GM12878 (cell line): ENCODE results near the gene DTD2. TPM values are rescaled to one million over a fixed set of nuclear protein-coding genes. Genes with fewer than 3 reads are reported as not detected.

Experiments used
- ATAC-seq: fragments of 200-7000 bp; cut with Tn5 transposase; 3 replicates; pipeline ENCODE4 v1.9.1; 2020; ENCODE audit warnings: mild to moderate bottlenecking, moderate library complexity
- BruUV-seq: library from RNA; stranded (reverse); fragments of 400-500 nt; replicated peaks from 2 replicates; lab custom pipeline; 2021; lab: Mats Ljungman, UMichigan
- CTCF ChIA-PET: fragments of 300-600 bp; sonication (Branson Sonifier 250); formaldehyde crosslinking; extraction: SDS; loops from one replicate; lab custom pipeline; 2021; ENCODE audit warnings: inconsistent platforms; lab: Yijun Ruan, JAX
- POLR2A ChIA-PET: fragments of 350-600 bp; formaldehyde crosslinking; extraction: SDS; loops from one replicate; lab custom pipeline; 2021; ENCODE audit warnings: inconsistent platforms; lab: Charles Lee
- RAD21 ChIA-PET: fragments of 300-600 bp; sonication (Branson Sonifier 250); formaldehyde crosslinking; loops from one replicate; lab custom pipeline; 2023; ENCODE audit warnings: antibody characterized with exemption; ENCODE audit not compliant: unreplicated experiment; lab: Charles Lee
- SMC1A ChIA-PET: fragments of 300-600 bp; sonication (Branson Sonifier 250); formaldehyde crosslinking; loops from one replicate; lab custom pipeline; 2023; ENCODE audit not compliant: unreplicated experiment, uncharacterized antibody; lab: Charles Lee
- DNase-seq: peaks from one replicate; pipeline ENCODE4 v3.0.0-alpha.2; 2011; ENCODE audit warnings: low read depth, low spot score
- FAIRE-seq: peaks from 3 replicates; lab custom pipeline; 2011; peaks lifted over from hg19 to GRCh38; lab: Jason Lieb, UNC
- H2AFZ ChIP-seq: 2 replicates; pipeline ENCODE4 v1.6.0; 2011; ENCODE audit warnings: low read depth, low read length, control low read depth; ENCODE audit not compliant: control insufficient read depth
- H3K27ac ChIP-seq: 2 replicates; pipeline ENCODE4 v1.5.1; 2011; ENCODE audit warnings: control low read depth; ENCODE audit not compliant: control insufficient read depth, insufficient read depth
- H3K27me3 ChIP-seq, 2 experiments: replicated peaks in 1 of 2; 2 replicates each; pipeline versions ENCODE4 v1.6.0 to v1.6.1; 2011; ENCODE audit warnings: low read length in 1 of 2; ENCODE audit not compliant: control insufficient read depth in 2 of 2, insufficient read depth in 2 of 2
- H3K36me3 ChIP-seq, 2 experiments: 2 replicates each; pipeline ENCODE4 v1.5.1; 2011; ENCODE audit warnings: low read length in 1 of 2; ENCODE audit not compliant: control insufficient read depth in 2 of 2, insufficient read depth in 2 of 2
- H3K4me1 ChIP-seq: 2 replicates; pipeline ENCODE4 v1.6.1; 2011; ENCODE audit warnings: mild to moderate bottlenecking, low read length, moderate library complexity, mixed read lengths; ENCODE audit not compliant: control insufficient read depth, insufficient read depth
- H3K4me2 ChIP-seq: 2 replicates; pipeline ENCODE4 v1.6.0; 2011; ENCODE audit warnings: control low read depth; ENCODE audit not compliant: control insufficient read depth, insufficient read depth
- H3K4me3 ChIP-seq: fragments of 200-600 bp; sonication (generic); 2 replicates; pipeline ENCODE4 v1.5.1; 2016
- H3K79me2 ChIP-seq: 2 replicates; pipeline ENCODE4 v1.6.0; 2011; ENCODE audit warnings: low read length; ENCODE audit not compliant: control insufficient read depth, insufficient read depth
- H3K9ac ChIP-seq: 2 replicates; pipeline ENCODE4 v1.8.0; 2011; ENCODE audit warnings: low read length, control low read depth, mixed read lengths; ENCODE audit not compliant: control insufficient read depth, insufficient read depth
- H3K9me3 ChIP-seq: replicated peaks from 3 replicates; pipeline ENCODE4 v1.5.1; 2011; ENCODE audit warnings: mild to moderate bottlenecking, low read length; ENCODE audit not compliant: control insufficient read depth, insufficient read depth
- H4K20me1 ChIP-seq: 2 replicates; pipeline ENCODE4 v1.6.0; 2011; ENCODE audit not compliant: control insufficient read depth, insufficient read depth
- HDAC6 ChIP-seq: fragments of 200-600 bp; sonication (generic); IDR thresholded peaks from one replicate; pipeline ENCODE4 v1.8.0; 2017; ENCODE audit warnings: antibody characterized with exemption; ENCODE audit not compliant: unreplicated experiment
- PAX8 ChIP-seq: fragments of 450-650 bp; IDR thresholded peaks from 2 replicates; pipeline ENCODE4 v1.6.1; 2017; ENCODE audit warnings: mild to moderate bottlenecking, moderate library complexity
- RELA ChIP-seq: fragments of 450-650 bp; IDR thresholded peaks from 2 replicates; pipeline ENCODE4 v1.8.0; 2014; ENCODE audit warnings: borderline replicate concordance; ENCODE audit not compliant: partially characterized antibody
- RUNX3 ChIP-seq: IDR thresholded peaks from 2 replicates; pipeline ENCODE4 v1.6.1; 2012; ENCODE audit warnings: low read length, inconsistent platforms
- TCF12 ChIP-seq: IDR thresholded peaks from 2 replicates; pipeline ENCODE4 v1.6.1; 2011; ENCODE audit warnings: low read depth, mild to moderate bottlenecking, low read length
- ZSCAN29 ChIP-seq: fragments of 450-650 bp; IDR thresholded peaks from 2 replicates; pipeline ENCODE4 v1.6.1; 2017; ENCODE audit warnings: mild to moderate bottlenecking, moderate library complexity
- in situ Hi-C: fragments of 300-500 bp; cut with MboI; formaldehyde crosslinking; loops from 9 replicates; pipeline ENCODE4 v1.14.3; 2018; ENCODE audit warnings: mixed read lengths
- intact Hi-C: fragments of 100-400 bp; cut with micrococcal nuclease; formaldehyde crosslinking; loops from one replicate; pipeline ENCODE4 v1.14.2; 2022; ENCODE audit not compliant: unreplicated experiment
- polyA plus RNA-seq, 11 experiments: library from polyadenylated mRNA; depleted of rRNA in 4 of 11; unstranded in 6 of 11; stranded (reverse) in 5 of 11; fragments of >200 nt; fragmentation: Nextera tagmentation in 4 of 11; fragmentation: Illumina TruSeq in 1 of 11; extraction: Ambion mirVana in 4 of 11; extraction: Trizol in 1 of 11; gene quantifications; 1 replicate in 1 of 11; 2 replicates in 10 of 11; pipeline versions ENCODE4 v1.2.1 to v1.2.3, GENCODE V29; 2011 to 2016; ENCODE audit warnings: inconsistent platforms in 2 of 11, missing spikeins in 2 of 11, low read depth in 1 of 11
- total RNA-seq, 4 experiments: library from RNA; depleted of rRNA in 3 of 4; stranded (reverse); fragments of >200 nt in 3 of 4; fragmentation: Illumina TruSeq in 1 of 4; extraction: Trizol in 1 of 4; gene quantifications; 2 replicates each; pipeline versions ENCODE4 v1.2.1 to v1.2.3, GENCODE V29; 2013 to 2021
- TF ChIP-seq, protein P1 (sequence below): fragments of 450-650 bp; IDR thresholded peaks from 2 replicates; pipeline ENCODE4 v1.6.1; 2017; ENCODE audit warnings: antibody characterized with exemption, mild to moderate bottlenecking, moderate library complexity
- TF ChIP-seq, protein P2 (sequence below): fragments of 450-650 bp; IDR thresholded peaks from 2 replicates; pipeline ENCODE4 v1.6.1; 2017; ENCODE audit warnings: mild to moderate bottlenecking, moderate library complexity
- TF ChIP-seq, protein P3 (sequence below): fragments of 450-650 bp; IDR thresholded peaks from 2 replicates; pipeline ENCODE4 v1.6.1; 2017; ENCODE audit warnings: low read depth, mild to moderate bottlenecking, moderate library complexity
- TF ChIP-seq, protein P4 (sequence below): IDR thresholded peaks from 2 replicates; pipeline ENCODE4 v1.6.1; 2011; ENCODE audit warnings: mild to moderate bottlenecking, low read depth, low read length, moderate library complexity; ENCODE audit not compliant: insufficient replicate concordance
- TF ChIP-seq, protein P5 (sequence below): fragments of 150-350 bp; IDR thresholded peaks from 2 replicates; pipeline ENCODE4 v1.6.1; 2014; ENCODE audit warnings: mild to moderate bottlenecking, low read depth, low read length

DTD2 gene
- total and polyA plus RNA-seq, 10 of the 15 experiments (the other 5 are each of a cell fraction or from before 2014, with no cell fraction given) = 4.5 to 32.8 (median 15.9) TPM

DNA sequence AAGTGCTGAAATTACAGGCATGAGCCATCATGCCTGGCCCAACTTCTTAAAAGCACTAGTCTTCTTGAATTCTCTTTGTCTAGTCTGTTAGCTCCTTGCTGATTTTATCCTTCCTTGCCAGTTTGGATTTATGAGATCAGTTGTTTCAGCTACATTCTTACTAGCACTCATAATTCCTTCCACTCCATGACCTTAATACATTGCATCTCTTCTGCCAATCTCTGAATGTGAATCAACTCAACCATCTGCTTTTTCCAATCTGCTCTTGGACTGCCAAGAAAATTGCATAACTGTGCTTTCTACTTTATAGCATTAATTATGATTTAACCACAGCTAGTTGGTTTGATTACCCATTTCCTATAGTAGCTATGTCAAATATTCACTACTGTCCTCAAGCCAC, 22.0 kb downstream of the DTD2 start:
- ChIA-PET POLR2A (no interaction called here), CTCF (interaction anchor here (1.9 kb wide), 1 partner anchor 15 kb away, joined by 11 read pairs; no protein-coding TSS in a partner anchor), RAD21 (no interaction called here)
- FAIRE-seq (no peak), ATAC-seq (no peak), DNase-seq (no peak)
- Histone ChIP-seq H3K4me3 (no peak overlapping the region), H3K9ac (no peak overlapping the region), H3K27me3 (no peaks in the 10 kb centered on the region), H3K4me2 (no peak overlapping the region), H2AFZ (no peak overlapping the region), H3K9me3 (no peaks in the 10 kb centered on the region; the same call in 2 of the 3 replicates), H4K20me1 (no peaks in the 10 kb centered on the region), H3K79me2 (no peaks in the 10 kb centered on the region), H3K27ac (no peak overlapping the region)
- in situ Hi-C loops = no loop called here
- BruUV-seq = no TSS peak
- TF ChIP-seq, protein P1, sequence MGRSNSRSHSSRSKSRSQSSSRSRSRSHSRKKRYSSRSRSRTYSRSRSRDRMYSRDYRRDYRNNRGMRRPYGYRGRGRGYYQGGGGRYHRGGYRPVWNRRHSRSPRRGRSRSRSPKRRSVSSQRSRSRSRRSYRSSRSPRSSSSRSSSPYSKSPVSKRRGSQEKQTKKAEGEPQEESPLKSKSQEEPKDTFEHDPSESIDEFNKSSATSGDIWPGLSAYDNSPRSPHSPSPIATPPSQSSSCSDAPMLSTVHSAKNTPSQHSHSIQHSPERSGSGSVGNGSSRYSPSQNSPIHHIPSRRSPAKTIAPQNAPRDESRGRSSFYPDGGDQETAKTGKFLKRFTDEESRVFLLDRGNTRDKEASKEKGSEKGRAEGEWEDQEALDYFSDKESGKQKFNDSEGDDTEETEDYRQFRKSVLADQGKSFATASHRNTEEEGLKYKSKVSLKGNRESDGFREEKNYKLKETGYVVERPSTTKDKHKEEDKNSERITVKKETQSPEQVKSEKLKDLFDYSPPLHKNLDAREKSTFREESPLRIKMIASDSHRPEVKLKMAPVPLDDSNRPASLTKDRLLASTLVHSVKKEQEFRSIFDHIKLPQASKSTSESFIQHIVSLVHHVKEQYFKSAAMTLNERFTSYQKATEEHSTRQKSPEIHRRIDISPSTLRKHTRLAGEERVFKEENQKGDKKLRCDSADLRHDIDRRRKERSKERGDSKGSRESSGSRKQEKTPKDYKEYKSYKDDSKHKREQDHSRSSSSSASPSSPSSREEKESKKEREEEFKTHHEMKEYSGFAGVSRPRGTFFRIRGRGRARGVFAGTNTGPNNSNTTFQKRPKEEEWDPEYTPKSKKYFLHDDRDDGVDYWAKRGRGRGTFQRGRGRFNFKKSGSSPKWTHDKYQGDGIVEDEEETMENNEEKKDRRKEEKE = no peak
- TF ChIP-seq, protein P2, sequence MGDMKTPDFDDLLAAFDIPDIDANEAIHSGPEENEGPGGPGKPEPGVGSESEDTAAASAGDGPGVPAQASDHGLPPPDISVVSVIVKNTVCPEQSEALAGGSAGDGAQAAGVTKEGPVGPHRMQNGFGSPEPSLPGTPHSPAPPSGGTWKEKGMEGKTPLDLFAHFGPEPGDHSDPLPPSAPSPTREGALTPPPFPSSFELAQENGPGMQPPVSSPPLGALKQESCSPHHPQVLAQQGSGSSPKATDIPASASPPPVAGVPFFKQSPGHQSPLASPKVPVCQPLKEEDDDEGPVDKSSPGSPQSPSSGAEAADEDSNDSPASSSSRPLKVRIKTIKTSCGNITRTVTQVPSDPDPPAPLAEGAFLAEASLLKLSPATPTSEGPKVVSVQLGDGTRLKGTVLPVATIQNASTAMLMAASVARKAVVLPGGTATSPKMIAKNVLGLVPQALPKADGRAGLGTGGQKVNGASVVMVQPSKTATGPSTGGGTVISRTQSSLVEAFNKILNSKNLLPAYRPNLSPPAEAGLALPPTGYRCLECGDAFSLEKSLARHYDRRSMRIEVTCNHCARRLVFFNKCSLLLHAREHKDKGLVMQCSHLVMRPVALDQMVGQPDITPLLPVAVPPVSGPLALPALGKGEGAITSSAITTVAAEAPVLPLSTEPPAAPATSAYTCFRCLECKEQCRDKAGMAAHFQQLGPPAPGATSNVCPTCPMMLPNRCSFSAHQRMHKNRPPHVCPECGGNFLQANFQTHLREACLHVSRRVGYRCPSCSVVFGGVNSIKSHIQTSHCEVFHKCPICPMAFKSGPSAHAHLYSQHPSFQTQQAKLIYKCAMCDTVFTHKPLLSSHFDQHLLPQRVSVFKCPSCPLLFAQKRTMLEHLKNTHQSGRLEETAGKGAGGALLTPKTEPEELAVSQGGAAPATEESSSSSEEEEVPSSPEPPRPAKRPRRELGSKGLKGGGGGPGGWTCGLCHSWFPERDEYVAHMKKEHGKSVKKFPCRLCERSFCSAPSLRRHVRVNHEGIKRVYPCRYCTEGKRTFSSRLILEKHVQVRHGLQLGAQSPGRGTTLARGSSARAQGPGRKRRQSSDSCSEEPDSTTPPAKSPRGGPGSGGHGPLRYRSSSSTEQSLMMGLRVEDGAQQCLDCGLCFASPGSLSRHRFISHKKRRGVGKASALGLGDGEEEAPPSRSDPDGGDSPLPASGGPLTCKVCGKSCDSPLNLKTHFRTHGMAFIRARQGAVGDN = no peak
- TF ChIP-seq RELA (no peak), ZSCAN29 (no peak), TCF12 (no peak), RUNX3 (no peak), HDAC6 (no peak), PAX8 (no peak)
- TF ChIP-seq, protein P3, sequence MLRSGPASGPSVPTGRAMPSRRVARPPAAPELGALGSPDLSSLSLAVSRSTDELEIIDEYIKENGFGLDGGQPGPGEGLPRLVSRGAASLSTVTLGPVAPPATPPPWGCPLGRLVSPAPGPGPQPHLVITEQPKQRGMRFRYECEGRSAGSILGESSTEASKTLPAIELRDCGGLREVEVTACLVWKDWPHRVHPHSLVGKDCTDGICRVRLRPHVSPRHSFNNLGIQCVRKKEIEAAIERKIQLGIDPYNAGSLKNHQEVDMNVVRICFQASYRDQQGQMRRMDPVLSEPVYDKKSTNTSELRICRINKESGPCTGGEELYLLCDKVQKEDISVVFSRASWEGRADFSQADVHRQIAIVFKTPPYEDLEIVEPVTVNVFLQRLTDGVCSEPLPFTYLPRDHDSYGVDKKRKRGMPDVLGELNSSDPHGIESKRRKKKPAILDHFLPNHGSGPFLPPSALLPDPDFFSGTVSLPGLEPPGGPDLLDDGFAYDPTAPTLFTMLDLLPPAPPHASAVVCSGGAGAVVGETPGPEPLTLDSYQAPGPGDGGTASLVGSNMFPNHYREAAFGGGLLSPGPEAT = no peak
- TF ChIP-seq, protein P4, sequence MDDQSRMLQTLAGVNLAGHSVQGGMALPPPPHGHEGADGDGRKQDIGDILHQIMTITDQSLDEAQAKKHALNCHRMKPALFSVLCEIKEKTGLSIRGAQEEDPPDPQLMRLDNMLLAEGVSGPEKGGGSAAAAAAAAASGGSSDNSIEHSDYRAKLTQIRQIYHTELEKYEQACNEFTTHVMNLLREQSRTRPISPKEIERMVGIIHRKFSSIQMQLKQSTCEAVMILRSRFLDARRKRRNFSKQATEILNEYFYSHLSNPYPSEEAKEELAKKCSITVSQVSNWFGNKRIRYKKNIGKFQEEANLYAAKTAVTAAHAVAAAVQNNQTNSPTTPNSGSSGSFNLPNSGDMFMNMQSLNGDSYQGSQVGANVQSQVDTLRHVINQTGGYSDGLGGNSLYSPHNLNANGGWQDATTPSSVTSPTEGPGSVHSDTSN = no peak
- TF ChIP-seq, protein P5, sequence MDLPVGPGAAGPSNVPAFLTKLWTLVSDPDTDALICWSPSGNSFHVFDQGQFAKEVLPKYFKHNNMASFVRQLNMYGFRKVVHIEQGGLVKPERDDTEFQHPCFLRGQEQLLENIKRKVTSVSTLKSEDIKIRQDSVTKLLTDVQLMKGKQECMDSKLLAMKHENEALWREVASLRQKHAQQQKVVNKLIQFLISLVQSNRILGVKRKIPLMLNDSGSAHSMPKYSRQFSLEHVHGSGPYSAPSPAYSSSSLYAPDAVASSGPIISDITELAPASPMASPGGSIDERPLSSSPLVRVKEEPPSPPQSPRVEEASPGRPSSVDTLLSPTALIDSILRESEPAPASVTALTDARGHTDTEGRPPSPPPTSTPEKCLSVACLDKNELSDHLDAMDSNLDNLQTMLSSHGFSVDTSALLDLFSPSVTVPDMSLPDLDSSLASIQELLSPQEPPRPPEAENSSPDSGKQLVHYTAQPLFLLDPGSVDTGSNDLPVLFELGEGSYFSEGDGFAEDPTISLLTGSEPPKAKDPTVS = no peak
- TF ChIP-seq, all 136 proteins: peak for 0
- intact Hi-C loops = no loop called here
- SMC1A ChIA-PET = interaction anchor here (0.6 to 0.9 kb wide), 2 partner anchors 9 to 307 kb away, joined by 3 read pairs; no protein-coding TSS in a partner anchor
- Histone ChIP-seq H3K36me3 (no peaks in the 10 kb centered on the region), H3K4me1 (no peaks in the 10 kb centered on the region)
